A172 (cell line): ENCODE data around the gene FSD2. TPM values are rescaled to one million over a fixed set of nuclear protein-coding genes. Genes with fewer than 3 reads are reported as not detected.

ENCODE experiments used
- DNase-seq: peaks from one replicate; pipeline ENCODE4 v3.0.0-alpha.2; 2015; ENCODE audit warnings: low spot score
- total RNA-seq: library from RNA; depleted of rRNA; stranded (reverse); fragments of >200 nt; shearing (Covaris generic); gene quantifications from 2 replicates; pipeline ENCODE4 v1.2.3, GENCODE V29; 2014; rRNA removed

FSD2 gene
- not detected in 2 replicates for total RNA-seq

DNA sequence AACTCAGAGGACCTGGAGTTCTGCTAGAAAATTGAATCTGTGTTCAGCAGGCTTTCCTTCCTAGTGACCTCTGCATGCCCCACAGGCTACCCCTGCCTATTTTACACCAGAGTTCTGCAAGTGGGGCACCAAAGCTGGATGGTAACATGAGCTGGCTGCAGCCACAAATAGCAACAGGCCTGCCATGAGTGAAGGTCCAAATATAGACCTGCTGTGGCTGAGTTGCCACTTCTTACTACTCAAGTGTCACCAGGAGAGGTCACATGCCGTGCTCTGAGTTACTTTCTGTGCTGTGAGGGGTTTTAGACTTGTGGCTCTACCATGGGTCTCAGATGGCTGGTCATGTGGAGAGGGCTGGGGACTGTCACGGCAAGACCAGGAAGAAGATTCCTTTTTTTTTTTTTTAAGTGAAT, at the start of gene FSD2:
Gene FSD2, minus strand, starts transcription at position 76 of the 413 bp plus-strand sequence. CDS start 18,679 bp downstream, outside the sequence.
- DNase-seq = no peak

GRCh38 chr15:82854554-82854953, 48.7 kb upstream of the FSD2 start:
- DNase-seq = no peak

DNA sequence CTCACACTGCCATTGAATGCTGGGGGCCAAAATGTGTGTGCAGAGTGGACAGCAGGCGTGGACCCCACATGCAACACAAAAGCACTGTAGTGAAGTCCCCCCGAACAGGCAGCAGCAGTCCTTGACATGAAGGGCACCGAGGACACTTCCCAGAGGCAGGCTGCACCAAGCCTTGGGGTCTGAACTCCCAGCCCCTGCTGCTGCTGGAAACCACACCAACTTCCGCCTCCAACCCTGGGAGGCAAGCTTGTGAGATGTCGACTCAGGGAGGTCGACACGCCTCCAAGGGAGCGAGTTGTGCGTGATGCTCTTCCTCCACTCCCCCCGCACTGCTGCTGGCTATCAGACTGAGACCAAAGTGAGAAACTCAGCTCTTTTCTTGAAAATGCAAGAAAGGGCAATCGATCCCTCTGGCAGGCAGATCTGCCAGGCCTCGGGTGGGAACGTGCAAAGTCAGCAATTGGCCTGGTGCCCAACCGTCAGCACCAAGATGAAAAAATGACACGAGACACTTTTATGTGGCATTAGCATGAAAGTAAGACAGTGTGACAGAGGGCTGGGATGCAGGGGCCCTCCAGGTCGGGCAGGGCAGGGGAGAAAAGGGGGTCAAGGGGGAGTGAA, 47.2 kb upstream of the FSD2 start:
- DNase-seq = no peak

DNA sequence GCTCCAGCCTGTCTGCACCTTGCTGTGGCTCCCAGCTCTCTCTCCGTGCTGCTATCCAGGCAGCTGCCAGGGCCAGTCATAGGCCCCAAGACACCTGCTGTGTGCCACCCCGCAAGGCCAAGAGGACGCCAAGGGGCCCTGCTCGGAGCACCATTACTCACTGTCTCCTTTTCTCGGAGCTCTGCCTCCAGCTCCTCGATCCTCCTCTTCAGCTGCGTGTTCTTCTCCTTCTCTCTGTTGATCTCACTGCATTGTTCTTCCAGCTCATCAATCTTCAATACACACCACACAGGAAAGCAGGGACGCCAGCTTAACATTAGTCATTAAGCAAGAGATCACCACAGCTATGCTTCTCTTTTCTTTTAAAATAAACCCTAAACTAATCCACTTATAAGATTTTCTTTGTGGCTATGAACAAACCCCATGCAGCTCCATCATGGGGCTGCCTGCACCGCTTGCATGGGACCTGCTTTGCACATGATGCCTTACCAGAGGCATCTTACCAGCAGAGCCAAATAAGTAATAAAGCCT, 46.2 kb upstream of the FSD2 start:
- peak; percentile 74 for DNase-seq

GRCh38 chr15:82851306-82851850, 45.5 kb upstream of the FSD2 start:
- no peak for DNase-seq

GRCh38 chr15:82850731-82851130, 44.9 kb upstream of the FSD2 start:
- no peak for DNase-seq

DNA sequence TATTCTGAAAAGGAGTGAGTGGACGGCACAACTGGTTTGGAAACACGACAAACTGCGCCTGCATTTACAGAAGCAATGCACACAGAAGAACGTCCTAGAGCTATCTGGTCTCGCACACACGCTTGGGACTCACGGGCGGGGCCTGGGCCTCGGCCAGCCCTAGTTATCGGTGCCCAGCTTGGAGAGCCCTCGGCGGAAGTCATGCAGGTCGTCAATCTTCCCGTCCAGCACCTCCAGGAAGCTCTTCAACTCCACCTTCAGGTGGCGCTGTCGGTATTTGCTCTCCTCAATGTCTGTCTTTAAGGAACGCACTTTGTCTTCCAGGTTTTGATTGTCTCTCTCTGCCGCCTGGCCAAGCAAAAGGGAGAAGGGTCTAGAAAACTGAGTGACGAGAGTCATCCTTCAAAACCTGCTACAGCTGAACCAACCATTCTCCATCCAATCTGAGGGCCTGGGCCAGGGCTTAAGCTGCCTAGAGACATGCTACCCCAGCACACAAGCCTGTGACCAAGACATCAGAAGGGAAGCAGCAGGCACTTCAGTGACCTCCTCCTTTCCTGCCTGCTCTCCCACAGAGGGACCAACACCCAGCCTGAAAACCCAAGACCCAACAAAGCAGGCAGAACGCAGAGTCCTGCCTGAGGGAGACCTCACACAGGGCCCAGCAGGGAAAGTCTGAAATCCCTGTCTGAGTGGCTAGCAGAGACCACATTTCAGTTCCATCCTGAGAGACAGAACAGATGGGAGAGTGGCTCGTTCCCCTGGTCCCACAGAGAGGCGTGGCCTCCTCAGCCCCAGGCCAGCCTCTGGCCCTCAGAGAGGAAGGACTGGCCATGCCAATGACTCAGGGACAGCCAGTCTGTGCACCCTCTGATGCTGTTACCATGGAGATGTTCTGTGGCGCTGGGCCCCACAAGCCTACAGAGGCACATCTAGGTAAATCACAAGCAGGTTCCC, 44.0 kb upstream of the FSD2 start:
- peak; percentile 64 for DNase-seq

DNA sequence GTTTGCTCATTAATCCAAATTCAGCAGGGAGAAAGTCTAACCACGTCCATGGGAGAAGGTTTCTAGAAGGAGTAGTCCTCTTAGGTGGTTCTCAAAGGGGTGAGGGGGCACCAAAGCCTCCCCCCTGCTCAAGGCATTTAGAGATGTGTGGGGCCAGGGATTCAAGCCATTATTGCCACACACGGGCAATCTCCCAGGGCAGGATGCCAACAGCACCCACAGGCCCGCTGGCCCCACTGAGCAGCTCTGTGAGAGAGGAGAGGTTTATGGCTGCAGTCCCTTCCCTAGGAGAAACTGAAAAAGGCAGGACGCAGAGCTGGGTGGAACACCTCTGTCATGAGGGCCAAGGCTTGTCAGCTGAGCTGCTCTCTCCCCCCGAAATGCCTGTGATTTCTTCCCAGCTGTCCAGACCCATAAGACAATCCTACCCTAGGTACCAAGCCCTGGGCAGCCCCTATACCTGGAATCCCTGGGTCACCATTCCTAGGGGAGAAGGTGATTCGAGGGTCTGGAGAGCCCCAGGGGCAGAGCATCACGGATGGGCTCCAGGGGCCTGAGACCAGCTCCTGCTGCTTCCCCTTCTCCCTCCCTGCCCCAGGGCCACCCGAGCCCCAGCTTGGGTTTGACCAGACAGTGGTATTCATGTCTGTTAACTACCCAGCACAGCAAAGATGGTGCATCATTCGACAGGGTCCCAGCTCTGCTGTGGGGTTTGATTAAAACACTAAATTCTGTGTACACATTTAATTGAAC, 42.5 kb upstream of the FSD2 start:
- DNase-seq = no peak

- DNase-seq = peak; percentile 8
Observed at GRCh38 chr15:82847703-82848102, 41.8 kb upstream of the FSD2 start.

GRCh38 chr15:82846621-82847020, 40.8 kb upstream of the FSD2 start:
- no peak for DNase-seq

- DNase-seq = no peak
Observed at GRCh38 chr15:82845686-82846085, 39.8 kb upstream of the FSD2 start.

- no peak for DNase-seq
Observed at GRCh38 chr15:82843566-82843965, 37.7 kb upstream of the FSD2 start.

DNA sequence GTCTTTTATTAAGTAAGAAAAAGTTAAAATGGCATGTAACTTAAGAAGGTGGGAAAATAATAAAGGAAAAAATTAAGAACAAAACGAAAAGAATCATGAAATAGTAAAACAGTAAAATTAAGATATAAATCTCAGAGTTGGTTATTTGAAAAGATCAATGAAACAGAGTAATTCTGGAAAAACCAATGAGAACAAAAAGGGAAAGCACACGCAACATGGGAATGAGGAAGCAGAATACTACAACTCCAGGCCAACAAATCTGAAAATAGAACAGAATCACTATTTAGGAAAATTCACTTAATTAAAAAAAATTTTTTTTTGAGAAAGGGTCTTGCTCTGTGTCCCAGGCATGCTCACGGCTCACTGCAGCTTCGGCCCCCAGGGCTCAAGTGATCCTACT, 34.3 kb upstream of the FSD2 start:
- no peak for DNase-seq

DNA sequence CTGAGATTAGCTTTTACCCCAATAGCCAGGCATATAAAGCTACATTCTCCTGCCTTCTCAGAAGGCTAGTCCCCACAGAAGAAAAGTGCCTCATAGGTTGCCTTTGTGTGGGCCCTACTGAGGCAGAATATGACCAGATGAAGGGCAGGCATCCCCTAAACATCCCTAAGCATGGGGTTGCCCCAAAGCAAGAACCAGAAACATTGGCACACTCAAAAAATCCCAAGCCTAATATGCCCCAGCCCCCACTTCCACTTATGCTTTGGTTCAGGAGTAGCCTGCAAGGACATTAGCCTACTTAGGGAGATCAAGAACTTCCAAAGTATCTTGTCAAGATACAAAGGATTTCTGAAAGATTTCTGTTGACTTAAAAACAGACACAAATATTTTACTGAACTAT, 33.3 kb upstream of the FSD2 start:
- no peak for DNase-seq

DNA sequence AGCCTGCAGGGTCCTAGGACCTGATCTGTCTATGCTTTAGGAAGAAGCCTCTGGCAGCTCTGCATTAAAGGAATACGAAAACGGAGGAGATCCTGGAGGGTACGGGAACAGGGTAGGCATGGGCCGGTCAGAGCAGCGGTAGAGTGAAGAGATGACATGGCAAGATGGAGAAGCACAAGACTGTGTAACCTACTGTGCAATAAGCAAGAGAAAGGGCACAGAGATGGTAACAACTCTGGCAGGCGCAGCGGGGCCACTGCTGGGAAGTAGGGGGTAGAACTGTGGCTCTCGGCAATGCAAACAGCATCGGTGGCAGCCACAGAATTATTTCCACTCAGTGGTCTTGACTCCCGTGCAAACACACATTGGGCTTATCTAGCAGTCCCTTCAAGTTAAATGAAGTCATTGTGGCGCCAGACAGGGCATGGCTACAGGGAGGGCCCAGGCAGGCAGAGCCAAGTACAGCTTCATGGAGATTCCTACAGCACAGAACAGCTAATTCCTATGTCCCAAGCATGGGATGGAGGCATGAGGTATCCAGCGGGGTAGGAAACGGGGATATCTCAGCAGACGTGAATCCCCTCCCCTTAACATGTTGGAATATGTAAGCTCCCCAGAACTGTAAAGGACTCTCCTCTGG, 32.3 kb upstream of the FSD2 start:
- DNase-seq = no peak

DNA sequence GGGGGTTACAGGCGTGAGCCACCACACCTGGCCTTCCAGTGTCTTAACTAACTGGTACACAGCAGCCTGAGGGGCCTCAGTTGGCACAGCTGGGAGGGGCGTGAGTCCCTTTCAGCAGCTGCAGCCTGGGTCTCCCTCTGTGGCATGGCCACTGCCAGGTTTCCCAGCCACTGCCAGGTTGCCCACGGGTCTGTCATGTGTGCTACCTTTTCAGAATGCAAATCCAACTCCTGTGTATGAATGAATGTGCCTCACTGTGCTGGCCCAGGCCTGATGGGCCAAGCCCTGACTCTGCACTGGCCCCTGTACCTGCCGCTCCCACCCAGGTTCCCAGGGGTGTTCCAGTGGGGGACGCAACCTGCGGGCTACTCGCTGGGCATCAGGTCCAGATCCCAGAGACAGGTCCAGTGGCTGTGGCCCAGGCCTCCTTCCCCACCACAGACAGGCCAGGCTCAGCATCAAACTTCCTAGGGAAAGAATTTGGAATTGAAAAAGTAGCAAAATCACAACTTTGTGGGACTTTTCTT, 29.6 kb upstream of the FSD2 start:
- no peak for DNase-seq

DNA sequence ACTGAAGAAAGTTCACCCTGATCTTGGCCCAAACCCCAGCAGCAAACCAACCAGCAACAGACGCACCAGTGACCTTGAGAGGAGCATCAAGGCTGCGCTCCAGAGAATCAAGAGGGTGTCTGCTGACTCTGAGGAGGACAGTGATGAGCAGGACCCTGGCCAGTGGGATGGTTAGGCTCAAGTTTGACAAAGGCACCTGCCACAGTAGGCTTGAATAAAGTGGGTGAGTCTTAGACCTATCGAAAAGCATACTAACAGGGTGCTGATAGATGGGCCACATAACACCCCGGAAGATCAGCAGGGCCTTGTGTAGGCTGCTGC, 27.5 kb upstream of the FSD2 start:
- no peak for DNase-seq

- DNase-seq = peak; percentile 87
Observed at GRCh38 chr15:82832601-82833361, 26.9 kb upstream of the FSD2 start.

GRCh38 chr15:82831894-82832600, 26.2 kb upstream of the FSD2 start:
- no peak for DNase-seq
